Measurements from ENCODE around the gene CYP39A1. TPM values are rescaled to one million over a fixed set of nuclear protein-coding genes. Genes with fewer than 3 reads are reported as not detected.

Gene CYP39A1
- total RNA-seq, 1 donor: 4.3 TPM

DNA sequence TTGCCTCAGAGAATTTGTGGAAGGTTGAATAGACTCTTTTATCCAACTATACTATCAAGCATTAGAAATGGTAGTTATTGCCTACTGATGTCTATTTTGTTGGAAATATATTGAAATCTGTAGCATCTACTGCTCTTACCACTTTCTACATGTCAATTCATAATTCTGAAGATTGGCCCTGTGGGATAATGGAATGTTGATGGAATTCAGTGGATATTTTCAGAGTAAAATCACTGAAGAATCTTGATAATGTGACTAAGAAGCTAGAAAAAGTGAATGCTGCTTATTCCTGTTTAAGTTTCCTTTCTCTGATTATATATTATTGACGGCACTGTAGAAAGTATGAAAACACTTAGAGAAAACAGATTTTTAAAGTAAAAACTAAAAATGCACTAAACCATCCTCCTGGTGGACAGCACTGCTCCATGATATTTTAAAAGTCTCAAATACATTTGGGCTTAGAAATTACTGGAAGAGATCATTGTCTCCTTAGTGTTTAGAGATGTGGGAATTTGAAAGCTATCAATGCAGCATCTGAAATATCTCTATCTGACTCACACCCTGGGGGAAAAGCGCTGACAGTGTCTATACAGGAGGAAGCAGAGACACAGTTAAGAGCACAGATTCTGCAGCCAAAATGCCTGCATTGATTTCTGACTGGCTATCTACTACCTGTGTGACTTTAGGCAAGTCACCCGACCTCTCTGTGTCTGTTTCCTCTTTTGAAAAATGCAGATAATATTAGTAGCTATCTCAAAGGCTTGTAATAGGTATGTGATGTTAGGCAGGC lies 123.5 kb downstream of the CYP39A1 start:
- no peak overlapping the region for H2AFZ ChIP-seq (ENCODE audit: low read length)
- no peak for DNase-seq (ENCODE audit: insufficient read length, low spot score, missing footprints)

DNA sequence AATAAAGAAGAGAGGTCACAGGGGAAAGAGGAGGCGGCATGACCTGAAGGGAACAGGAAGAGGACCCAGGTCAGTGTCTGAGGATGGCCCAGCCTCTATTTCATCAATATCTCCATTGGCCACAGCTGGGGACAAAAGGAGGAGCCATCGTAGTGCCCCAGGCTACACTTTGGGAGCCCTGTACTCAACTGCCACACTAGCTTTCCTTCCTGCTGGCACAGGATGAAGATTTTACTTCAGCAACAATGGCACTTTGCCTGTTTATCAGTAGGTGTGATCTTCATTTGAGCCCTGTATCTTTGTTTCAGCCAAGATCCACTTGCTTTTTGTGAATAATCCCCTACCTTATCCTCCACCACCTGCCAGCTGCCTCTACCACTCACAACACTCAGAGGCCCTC lies 126.0 kb downstream of the CYP39A1 start:
- no peak overlapping the region for H3K4me3 ChIP-seq (ENCODE audit: insufficient read depth, low read length)
- H2AFZ ChIP-seq (ENCODE audit: low read length): no peak overlapping the region
- H3K27me3 ChIP-seq (ENCODE audit: insufficient read depth, low read length): peaks cover 3% of the 10 kb centered on the region
- DNase-seq (ENCODE audit: insufficient read length, low spot score, missing footprints): no peak
- peaks cover 15% of the 10 kb centered on the region for H3K4me1 ChIP-seq (ENCODE audit: insufficient read depth, low read length)
- no peak overlapping the region for H3K4me2 ChIP-seq (ENCODE audit: insufficient read depth, low read length)
- no peaks in the 10 kb centered on the region for H3K9me3 ChIP-seq (ENCODE audit: low read depth, low read length)
- no peak overlapping the region for H3K27ac ChIP-seq (ENCODE audit: low read depth, low read length)
- no peaks in the 10 kb centered on the region for H3K36me3 ChIP-seq (ENCODE audit: insufficient read depth, low read length)
- H4K20me1 ChIP-seq (ENCODE audit: insufficient read depth, low read length): no peaks in the 10 kb centered on the region
- H3K79me2 ChIP-seq (ENCODE audit: insufficient read depth, low read length): no peaks in the 10 kb centered on the region
- TF ChIP-seq, protein P1, sequence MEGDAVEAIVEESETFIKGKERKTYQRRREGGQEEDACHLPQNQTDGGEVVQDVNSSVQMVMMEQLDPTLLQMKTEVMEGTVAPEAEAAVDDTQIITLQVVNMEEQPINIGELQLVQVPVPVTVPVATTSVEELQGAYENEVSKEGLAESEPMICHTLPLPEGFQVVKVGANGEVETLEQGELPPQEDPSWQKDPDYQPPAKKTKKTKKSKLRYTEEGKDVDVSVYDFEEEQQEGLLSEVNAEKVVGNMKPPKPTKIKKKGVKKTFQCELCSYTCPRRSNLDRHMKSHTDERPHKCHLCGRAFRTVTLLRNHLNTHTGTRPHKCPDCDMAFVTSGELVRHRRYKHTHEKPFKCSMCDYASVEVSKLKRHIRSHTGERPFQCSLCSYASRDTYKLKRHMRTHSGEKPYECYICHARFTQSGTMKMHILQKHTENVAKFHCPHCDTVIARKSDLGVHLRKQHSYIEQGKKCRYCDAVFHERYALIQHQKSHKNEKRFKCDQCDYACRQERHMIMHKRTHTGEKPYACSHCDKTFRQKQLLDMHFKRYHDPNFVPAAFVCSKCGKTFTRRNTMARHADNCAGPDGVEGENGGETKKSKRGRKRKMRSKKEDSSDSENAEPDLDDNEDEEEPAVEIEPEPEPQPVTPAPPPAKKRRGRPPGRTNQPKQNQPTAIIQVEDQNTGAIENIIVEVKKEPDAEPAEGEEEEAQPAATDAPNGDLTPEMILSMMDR (IDR thresholded peaks at IDR 0.05; ENCODE audit: extremely low read depth, low read depth, low read length): no peak

More for the DNA sequence above, 123.5 kb downstream of the CYP39A1 start:
- Histone ChIP-seq H3K27ac (ENCODE audit: low read depth, low read length) (no peak overlapping the region), H3K4me2 (ENCODE audit: insufficient read depth, low read length) (peak overlapping the region; percentile 2), H3K36me3 (ENCODE audit: insufficient read depth, low read length) (no peaks in the 10 kb centered on the region), H3K4me1 (ENCODE audit: insufficient read depth, low read length) (peaks cover 15% of the 10 kb centered on the region), H4K20me1 (ENCODE audit: insufficient read depth, low read length) (no peaks in the 10 kb centered on the region), H3K79me2 (ENCODE audit: insufficient read depth, low read length) (no peaks in the 10 kb centered on the region), H3K27me3 (ENCODE audit: insufficient read depth, low read length) (peaks cover 3% of the 10 kb centered on the region), H3K9me3 (ENCODE audit: low read depth, low read length) (no peaks in the 10 kb centered on the region), H3K4me3 (ENCODE audit: insufficient read depth, low read length) (no peak overlapping the region)
- TF ChIP-seq, protein P1 (IDR thresholded peaks at IDR 0.05; ENCODE audit: extremely low read depth, low read depth, low read length): no peak

DNA sequence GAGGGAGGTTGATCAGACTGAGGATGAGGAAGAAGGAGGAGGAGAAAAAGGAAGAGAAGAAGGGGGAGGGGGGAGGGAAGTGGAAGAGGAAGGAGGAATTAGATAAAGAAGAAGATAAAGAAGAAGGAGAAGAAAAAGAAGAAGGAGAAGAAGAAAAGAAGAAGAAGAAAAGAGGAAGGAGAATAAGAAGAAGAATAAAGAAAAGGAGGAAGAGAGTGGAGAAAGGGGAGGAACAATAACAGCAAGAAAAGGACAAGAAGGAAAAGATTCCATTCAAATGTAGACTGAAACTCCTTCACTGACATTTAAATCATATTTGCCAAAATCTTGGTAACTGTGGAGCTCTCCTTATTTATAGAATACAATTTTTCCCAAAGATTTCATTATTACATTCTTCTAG lies 127.0 kb downstream of the CYP39A1 start:
- no peaks in the 10 kb centered on the region for H3K36me3 ChIP-seq (ENCODE audit: insufficient read depth, low read length)
- H3K4me3 ChIP-seq (ENCODE audit: insufficient read depth, low read length): no peak overlapping the region
- H3K79me2 ChIP-seq (ENCODE audit: insufficient read depth, low read length): no peaks in the 10 kb centered on the region
- H3K9me3 ChIP-seq (ENCODE audit: low read depth, low read length): no peaks in the 10 kb centered on the region
- peaks cover 3% of the 10 kb centered on the region for H3K27me3 ChIP-seq (ENCODE audit: insufficient read depth, low read length)
- TF ChIP-seq, protein P1 (IDR thresholded peaks at IDR 0.05; ENCODE audit: extremely low read depth, low read depth, low read length): no peak
- DNase-seq (ENCODE audit: insufficient read length, low spot score, missing footprints): no peak
- H3K4me2 ChIP-seq (ENCODE audit: insufficient read depth, low read length): no peak overlapping the region
- H2AFZ ChIP-seq (ENCODE audit: low read length): no peak overlapping the region
- no peak overlapping the region for H3K27ac ChIP-seq (ENCODE audit: low read depth, low read length)
- peaks cover 15% of the 10 kb centered on the region for H3K4me1 ChIP-seq (ENCODE audit: insufficient read depth, low read length)
- H4K20me1 ChIP-seq (ENCODE audit: insufficient read depth, low read length): no peaks in the 10 kb centered on the region

DNA sequence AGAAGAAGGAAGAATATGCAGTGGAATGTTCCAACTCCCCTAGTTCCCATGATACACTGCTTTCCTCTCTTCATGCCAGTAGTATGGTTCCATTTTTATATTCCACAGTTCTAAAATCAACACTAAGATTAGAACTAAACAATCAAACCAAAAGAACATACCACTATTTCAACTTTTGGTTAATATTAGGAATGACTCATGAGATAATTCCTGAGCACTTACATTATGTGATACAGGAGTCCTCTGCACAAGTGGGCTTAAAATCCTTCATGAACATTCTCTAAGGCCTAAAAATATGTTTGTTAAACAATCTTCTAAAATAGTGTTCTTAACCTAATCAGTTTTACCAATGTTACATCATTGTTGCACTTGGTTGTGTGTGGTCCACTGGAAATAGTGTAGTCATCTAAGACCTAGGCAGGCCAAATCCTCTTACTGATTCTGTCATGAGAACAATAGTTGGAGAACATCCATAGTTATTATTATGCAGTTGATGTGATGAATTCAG lies 131.1 kb downstream of the CYP39A1 start:
- TF ChIP-seq, protein P1 (IDR thresholded peaks at IDR 0.05; ENCODE audit: extremely low read depth, low read depth, low read length): no peak
- Histone ChIP-seq H4K20me1 (ENCODE audit: insufficient read depth, low read length) (no peaks in the 10 kb centered on the region), H3K27ac (ENCODE audit: low read depth, low read length) (no peak overlapping the region), H3K4me1 (ENCODE audit: insufficient read depth, low read length) (no peaks in the 10 kb centered on the region), H2AFZ (ENCODE audit: low read length) (no peak overlapping the region), H3K9me3 (ENCODE audit: low read depth, low read length) (no peaks in the 10 kb centered on the region), H3K4me3 (ENCODE audit: insufficient read depth, low read length) (no peak overlapping the region), H3K4me2 (ENCODE audit: insufficient read depth, low read length) (no peak overlapping the region), H3K27me3 (ENCODE audit: insufficient read depth, low read length) (peaks cover 3% of the 10 kb centered on the region), H3K79me2 (ENCODE audit: insufficient read depth, low read length) (no peaks in the 10 kb centered on the region), H3K36me3 (ENCODE audit: insufficient read depth, low read length) (no peaks in the 10 kb centered on the region)
- no peak for DNase-seq (ENCODE audit: insufficient read length, low spot score, missing footprints)
